Measurements from ENCODE around the gene ZNF438.

ZNF438 gene

DNA sequence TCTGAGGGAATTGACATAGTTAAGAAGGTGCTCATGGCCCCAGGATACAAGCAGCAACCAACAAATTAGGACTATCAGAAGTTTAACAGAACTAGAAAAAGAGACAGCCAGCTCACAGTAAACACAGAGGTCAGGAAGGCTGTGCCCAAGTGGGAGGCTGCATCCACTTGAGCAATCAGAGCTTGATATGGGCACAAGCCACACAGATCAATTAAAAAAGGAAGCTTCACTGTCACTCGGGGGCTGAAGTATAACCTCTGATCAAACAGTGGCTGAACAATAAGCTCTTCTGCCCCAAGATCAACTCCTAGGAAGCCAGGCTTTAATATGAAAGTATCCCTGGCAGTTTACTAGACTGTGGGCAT, 40.0 kb downstream of the ZNF438 start:
- DNase-seq (ENCODE audit: low read depth) = peak; percentile 54
- no peak overlapping the region for H3K4me3 ChIP-seq (ENCODE audit: low read depth, low read length)
- TF ChIP-seq POLR2A (IDR thresholded peaks at IDR 0.05; ENCODE audit: extremely low read depth, insufficient read length) (no peak), MAX (IDR thresholded peaks at IDR 0.05; ENCODE audit: low read depth, low read length) (no peak), CTCF (IDR thresholded peaks at IDR 0.05; ENCODE audit: low read depth, low read length) (no peak), MYC (IDR thresholded peaks at IDR 0.05; ENCODE audit: low read depth, low read length) (no peak)

GRCh38 chr10:30990971-30991646, 40.6 kb downstream of the ZNF438 start:
- TF ChIP-seq POLR2A (IDR thresholded peaks at IDR 0.05; ENCODE audit: extremely low read depth, insufficient read length) = no peak
- TF ChIP-seq MYC (IDR thresholded peaks at IDR 0.05; ENCODE audit: low read depth, low read length) = no peak
- no peak for TF ChIP-seq CTCF (IDR thresholded peaks at IDR 0.05; ENCODE audit: low read depth, low read length)
- no peak for TF ChIP-seq MAX (IDR thresholded peaks at IDR 0.05; ENCODE audit: low read depth, low read length)
- no peak overlapping the region for H3K4me3 ChIP-seq (ENCODE audit: low read depth, low read length)
- DNase-seq (ENCODE audit: low read depth) = peak; percentile 38

- no peak overlapping the region for H3K4me3 ChIP-seq (ENCODE audit: low read depth, low read length)
- no peak for DNase-seq (ENCODE audit: low read depth)
- TF ChIP-seq MYC (IDR thresholded peaks at IDR 0.05; ENCODE audit: low read depth, low read length) = no peak
- TF ChIP-seq POLR2A (IDR thresholded peaks at IDR 0.05; ENCODE audit: extremely low read depth, insufficient read length) = no peak
Observed at GRCh38 chr10:30990351-30990750, 41.3 kb downstream of the ZNF438 start.

DNA sequence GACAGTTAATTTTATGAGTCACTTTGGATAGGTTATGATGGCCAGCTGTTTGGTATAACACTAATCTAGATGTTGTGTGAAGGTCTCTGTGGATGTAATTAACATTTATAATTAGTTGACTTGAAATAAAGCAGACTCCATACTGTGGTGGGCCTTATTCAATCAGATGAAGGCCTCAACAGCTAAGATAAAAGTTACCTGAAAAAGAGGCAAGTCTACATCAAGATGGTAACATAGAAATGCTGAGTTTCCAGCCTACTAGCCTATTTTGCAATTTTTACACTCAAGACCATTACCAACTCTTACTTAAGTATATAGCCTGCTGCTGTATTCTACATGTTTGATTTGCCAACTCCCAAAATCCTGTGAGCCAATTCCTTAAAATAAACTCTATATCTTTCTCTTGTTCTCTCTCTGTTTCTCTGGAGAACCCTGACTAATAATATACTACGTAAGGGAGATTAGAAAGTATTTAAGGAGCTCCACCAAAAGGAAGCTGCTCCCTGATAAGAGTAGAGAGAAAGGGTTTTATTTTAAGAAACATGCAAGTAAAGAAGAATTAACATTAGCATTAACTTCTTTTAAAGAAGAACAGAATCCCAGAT, 42.7 kb downstream of the ZNF438 start:
- TF ChIP-seq MYC (IDR thresholded peaks at IDR 0.05; ENCODE audit: low read depth, low read length) (no peak), MAX (IDR thresholded peaks at IDR 0.05; ENCODE audit: low read depth, low read length) (no peak), CTCF (IDR thresholded peaks at IDR 0.05; ENCODE audit: low read depth, low read length) (no peak), POLR2A (IDR thresholded peaks at IDR 0.05; ENCODE audit: extremely low read depth, insufficient read length) (no peak)
- DNase-seq (ENCODE audit: low read depth) = no peak
- no peak overlapping the region for H3K4me3 ChIP-seq (ENCODE audit: low read depth, low read length)

DNA sequence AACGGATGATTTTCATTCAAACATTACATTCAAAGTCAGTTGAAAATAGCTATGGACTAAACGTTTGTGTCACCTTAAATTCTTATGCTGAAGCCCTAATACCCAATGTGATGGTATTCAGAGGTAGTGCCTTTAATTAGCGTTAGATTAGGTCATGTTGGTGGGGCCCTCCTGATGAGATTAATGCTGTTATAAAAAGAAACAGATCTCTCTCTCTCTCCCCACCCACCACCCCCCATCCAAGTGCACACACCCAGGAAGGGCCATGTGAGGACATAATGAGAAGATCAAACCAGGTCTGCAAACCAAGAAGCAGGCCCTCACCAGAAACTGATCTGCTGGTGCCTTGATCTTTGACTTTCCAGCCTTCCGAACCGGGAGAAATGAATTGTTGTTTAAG, 44.2 kb downstream of the ZNF438 start:
- TF ChIP-seq POLR2A (IDR thresholded peaks at IDR 0.05; ENCODE audit: extremely low read depth, insufficient read length) = no peak
- TF ChIP-seq MAX (IDR thresholded peaks at IDR 0.05; ENCODE audit: low read depth, low read length) = no peak
- TF ChIP-seq MYC (IDR thresholded peaks at IDR 0.05; ENCODE audit: low read depth, low read length) = no peak
- no peak for TF ChIP-seq CTCF (IDR thresholded peaks at IDR 0.05; ENCODE audit: low read depth, low read length)
- DNase-seq (ENCODE audit: low read depth) = no peak
- H3K4me3 ChIP-seq (ENCODE audit: low read depth, low read length) = no peak overlapping the region

DNA sequence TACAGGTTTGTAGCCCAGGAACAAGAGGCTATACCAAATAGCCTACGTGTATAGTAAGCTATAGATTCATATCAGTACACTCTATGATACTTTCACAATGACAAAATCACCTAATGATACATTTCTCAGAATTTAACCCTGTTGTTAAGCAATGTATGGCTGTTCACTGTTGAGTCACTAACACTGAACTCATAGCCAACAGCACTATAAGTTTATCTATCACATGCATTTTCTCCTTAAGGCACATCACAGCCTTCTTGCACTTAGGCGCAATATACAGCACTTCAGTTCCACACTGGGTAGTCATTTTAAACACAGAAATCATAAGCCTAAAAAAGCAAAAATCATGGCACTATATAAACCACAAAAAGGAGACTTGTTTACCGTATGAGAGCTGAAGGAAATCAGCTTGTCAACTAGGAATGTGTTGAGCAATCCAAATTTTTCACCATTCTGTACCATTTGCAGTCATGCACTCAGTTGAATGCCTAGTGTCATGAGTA, 45.6 kb downstream of the ZNF438 start:
- H3K4me3 ChIP-seq (ENCODE audit: low read depth, low read length) = no peak overlapping the region
- DNase-seq (ENCODE audit: low read depth) = peak; percentile 52
- no peak for TF ChIP-seq CTCF (IDR thresholded peaks at IDR 0.05; ENCODE audit: low read depth, low read length)
- TF ChIP-seq MAX (IDR thresholded peaks at IDR 0.05; ENCODE audit: low read depth, low read length) = no peak
- no peak for TF ChIP-seq MYC (IDR thresholded peaks at IDR 0.05; ENCODE audit: low read depth, low read length)
- TF ChIP-seq POLR2A (IDR thresholded peaks at IDR 0.05; ENCODE audit: extremely low read depth, insufficient read length) = no peak

Data from NB4 (cell line).